IPS DF 6.9 (cell line): ENCODE data around the gene PDLIM4.

ENCODE experiments used
- DNase-seq: peaks from one replicate; pipeline ENCODE4 v3.0.0-alpha.2; 2013; ENCODE audit warnings: low read depth, low spot score
- H3K27ac ChIP-seq: one replicate; pipeline ENCODE4 v1.5.1; 2013; ENCODE audit warnings: low read length, control low read depth
- H3K27me3 ChIP-seq: 2 replicates; pipeline ENCODE4 v1.6.1; 2013; ENCODE audit warnings: mild to moderate bottlenecking, low read length; ENCODE audit not compliant: control insufficient read depth, insufficient read depth
- H3K36me3 ChIP-seq: 2 replicates; pipeline ENCODE4 v1.6.1; 2013; ENCODE audit warnings: low read length; ENCODE audit not compliant: control insufficient read depth, insufficient read depth
- H3K4me1 ChIP-seq: 2 replicates; pipeline ENCODE4 v1.6.1; 2013; ENCODE audit warnings: low read length; ENCODE audit not compliant: control insufficient read depth, insufficient read depth
- H3K4me3 ChIP-seq: 2 replicates; pipeline ENCODE4 v1.5.1; 2013; ENCODE audit warnings: mild to moderate bottlenecking, low read length
- H3K9me3 ChIP-seq: 2 replicates; pipeline ENCODE4 v1.6.1; 2013; ENCODE audit warnings: low read length, inconsistent platforms; ENCODE audit not compliant: control insufficient read depth, insufficient read depth
- WGBS: extraction: QIAGEN DNeasy Blood & Tissue Kit; methylation state at CpG from one replicate; pipeline ENCODE4 v1.1.7; 2013; ENCODE audit warnings: mixed read lengths, missing lambda C conversion rate; ENCODE audit not compliant: insufficient read length, insufficient coverage; 5-methylcytosine and 5-hydroxymethylcytosine counted together

Gene PDLIM4

DNA sequence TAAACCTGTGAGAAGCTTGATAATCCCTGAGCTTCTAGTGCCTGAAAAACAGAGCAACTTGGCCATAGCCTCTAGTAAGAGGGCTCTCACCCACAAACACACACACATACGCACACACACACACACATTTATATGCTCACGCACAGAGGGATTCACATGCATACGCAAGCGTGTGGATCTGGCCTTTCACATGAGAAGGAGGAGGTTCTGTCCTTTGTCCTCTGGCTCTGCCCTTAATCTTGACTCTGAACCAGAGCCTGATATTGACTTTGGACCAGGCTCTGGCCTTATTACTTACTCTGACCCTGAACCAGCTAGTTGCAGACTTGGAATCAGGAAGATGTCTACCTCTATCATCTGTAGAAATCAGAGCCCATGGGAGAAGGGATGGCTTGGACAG lies 19.8 kb upstream of the PDLIM4 start:
- H3K27ac ChIP-seq, result no peak overlapping the region
- WGBS, result no CpG with 5 or more reads among the region's 4 CpGs
- no peaks in the 10 kb centered on the region for H3K4me1 ChIP-seq
- H3K36me3 ChIP-seq, result no peaks in the 10 kb centered on the region
- DNase-seq, result no peak
- H3K4me3 ChIP-seq, result no peak overlapping the region
- H3K27me3 ChIP-seq, result no peaks in the 10 kb centered on the region
- no peaks in the 10 kb centered on the region for H3K9me3 ChIP-seq

DNA sequence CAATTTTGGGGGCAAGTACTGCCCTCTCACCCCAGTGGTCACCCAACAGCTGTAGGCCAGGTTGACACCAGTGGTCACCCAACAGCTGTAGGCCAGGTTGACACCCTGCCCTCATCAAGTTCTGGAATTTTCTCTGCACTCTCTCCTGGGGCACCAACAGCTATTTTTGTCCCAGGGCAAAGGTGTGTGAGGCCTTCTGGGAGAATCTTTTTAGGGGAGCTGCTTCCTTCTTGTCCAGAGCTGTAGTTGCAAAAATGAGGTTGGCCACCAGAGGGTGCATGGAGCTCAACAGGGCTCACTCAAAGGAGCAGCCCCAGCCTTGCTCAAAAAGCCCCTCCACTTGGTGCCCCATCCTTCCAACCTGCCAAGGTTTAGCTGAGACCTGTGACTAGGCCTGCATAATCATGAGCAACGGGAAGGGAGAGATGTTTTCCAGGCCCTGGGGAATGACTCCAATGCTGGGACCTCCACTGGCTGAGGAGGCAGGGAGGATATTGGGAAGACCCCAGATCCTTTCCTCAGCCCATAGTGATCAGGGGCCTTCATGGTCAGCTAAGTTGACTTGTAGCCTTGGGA lies 19.2 kb upstream of the PDLIM4 start:
- H3K36me3 ChIP-seq, result no peaks in the 10 kb centered on the region
- WGBS, result no CpG with 5 or more reads among the region's 1 CpG
- no peaks in the 10 kb centered on the region for H3K4me1 ChIP-seq
- no peak overlapping the region for H3K4me3 ChIP-seq
- H3K27me3 ChIP-seq, result no peaks in the 10 kb centered on the region
- DNase-seq, result no peak
- no peak overlapping the region for H3K27ac ChIP-seq
- no peaks in the 10 kb centered on the region for H3K9me3 ChIP-seq

DNA sequence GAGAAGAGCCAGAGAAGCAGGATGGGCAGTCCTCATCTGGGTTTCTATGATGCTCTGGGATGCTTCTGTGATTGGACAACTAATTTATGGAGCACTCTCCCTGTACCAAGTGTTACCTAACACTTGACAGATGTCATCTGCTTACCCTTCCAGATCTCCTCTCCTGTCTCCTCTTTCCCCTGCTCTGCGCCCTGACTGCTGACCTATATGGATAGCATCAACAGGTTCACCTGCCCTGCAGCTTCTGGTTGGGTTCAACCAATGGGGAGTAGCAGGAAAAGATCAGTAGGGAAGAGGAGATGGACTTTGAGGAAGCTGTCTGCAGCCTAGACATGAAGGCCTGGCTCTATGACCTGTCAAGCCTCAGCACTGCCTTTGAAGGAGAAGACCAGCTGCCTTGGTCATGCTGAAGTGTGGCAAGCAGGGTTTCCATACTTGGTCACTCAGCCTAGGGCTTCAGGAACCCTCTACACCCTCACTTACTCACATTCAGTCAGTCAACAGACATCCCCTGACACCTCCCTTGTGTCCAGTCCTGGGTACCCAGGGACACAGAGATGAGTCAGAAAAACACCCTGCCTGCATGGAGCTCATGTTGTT lies 18.5 kb upstream of the PDLIM4 start:
- Histone ChIP-seq H3K4me3 (no peak overlapping the region), H3K9me3 (no peaks in the 10 kb centered on the region), H3K4me1 (no peaks in the 10 kb centered on the region), H3K27me3 (no peaks in the 10 kb centered on the region), H3K27ac (no peak overlapping the region), H3K36me3 (no peaks in the 10 kb centered on the region)
- no peak for DNase-seq
- whole genome bisulfite sequencing, result no CpG with 5 or more reads among the region's 1 CpG

DNA sequence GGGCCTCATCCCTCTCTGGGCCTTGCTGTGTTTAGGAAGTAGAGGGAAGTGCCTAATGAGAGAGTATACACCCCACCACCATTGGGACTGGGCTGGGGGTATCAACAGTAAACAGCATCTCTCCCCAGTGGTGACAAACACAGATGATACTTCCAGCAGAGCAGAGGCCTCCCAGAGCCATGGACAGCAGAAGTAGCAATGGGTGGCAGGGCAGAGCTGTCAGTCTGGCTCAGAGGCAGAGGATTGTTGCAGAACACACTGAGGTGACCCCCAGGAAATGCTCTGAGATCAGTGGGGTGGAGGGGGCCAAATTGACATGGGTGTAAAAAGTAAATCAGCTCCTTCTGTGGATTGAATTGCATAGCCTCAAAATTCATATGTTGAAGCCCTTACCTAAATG lies 17.7 kb upstream of the PDLIM4 start:
- no peaks in the 10 kb centered on the region for H3K9me3 ChIP-seq
- H3K36me3 ChIP-seq, result no peaks in the 10 kb centered on the region
- no peaks in the 10 kb centered on the region for H3K27me3 ChIP-seq
- DNase-seq, result no peak
- no peak overlapping the region for H3K27ac ChIP-seq
- no peak overlapping the region for H3K4me3 ChIP-seq
- H3K4me1 ChIP-seq, result no peaks in the 10 kb centered on the region

DNA sequence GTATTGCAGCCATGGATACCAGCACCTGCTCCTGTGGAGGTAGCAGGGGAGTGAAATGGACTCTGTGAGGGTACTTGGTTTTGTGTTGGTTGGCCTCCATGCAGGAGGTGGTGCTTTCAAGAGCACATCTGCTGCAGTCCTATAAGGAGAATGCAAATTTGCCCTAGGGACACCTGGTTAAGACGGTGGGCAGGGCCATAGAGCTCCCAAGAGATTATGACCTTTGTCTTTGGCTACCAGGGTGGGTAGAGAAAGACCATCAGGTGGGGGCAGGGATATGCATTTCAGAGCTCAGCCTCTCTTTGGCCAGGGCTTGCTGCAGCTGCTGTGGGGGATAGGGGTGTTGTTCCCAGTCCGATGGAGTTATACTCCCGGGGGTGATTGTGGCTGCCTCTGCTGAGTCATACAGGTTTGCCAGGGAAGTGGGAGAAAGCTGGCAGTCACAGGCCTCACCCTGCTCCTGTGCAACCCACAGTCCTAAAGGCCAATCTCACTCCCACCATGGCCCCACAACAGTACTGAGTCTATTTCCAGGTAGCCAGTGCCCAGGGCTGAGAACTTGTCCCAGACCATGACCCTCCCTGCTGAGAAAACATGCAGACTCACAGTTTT lies 14.0 kb upstream of the PDLIM4 start:
- Histone ChIP-seq H3K9me3 (no peaks in the 10 kb centered on the region), H3K27me3 (no peaks in the 10 kb centered on the region), H3K36me3 (no peaks in the 10 kb centered on the region), H3K27ac (no peak overlapping the region), H3K4me1 (no peaks in the 10 kb centered on the region), H3K4me3 (no peak overlapping the region)
- no CpG with 5 or more reads among the region's 3 CpGs for WGBS
- no peak for DNase-seq

DNA sequence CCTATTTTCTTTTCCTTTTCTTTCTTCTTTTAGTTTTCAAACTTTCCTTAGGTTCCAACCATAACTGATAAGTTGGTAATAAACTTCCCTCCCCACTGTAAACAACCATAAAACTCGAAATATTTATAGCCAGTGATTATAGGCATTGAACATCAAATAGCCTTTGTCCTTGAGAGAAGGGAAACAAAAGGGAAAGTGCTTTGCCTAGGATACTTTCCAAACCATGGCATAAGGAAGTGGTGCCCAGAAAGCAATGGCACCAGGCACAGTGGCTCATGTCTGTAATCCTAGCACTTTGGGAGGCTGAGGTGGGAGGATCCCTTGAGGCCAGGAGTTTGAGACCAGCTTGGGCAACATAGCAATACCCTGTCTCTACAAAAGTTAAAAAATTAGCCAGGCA lies 11.9 kb upstream of the PDLIM4 start:
- no peak overlapping the region for H3K27ac ChIP-seq
- WGBS, result no CpG with 5 or more reads among the region's 1 CpG

DNA sequence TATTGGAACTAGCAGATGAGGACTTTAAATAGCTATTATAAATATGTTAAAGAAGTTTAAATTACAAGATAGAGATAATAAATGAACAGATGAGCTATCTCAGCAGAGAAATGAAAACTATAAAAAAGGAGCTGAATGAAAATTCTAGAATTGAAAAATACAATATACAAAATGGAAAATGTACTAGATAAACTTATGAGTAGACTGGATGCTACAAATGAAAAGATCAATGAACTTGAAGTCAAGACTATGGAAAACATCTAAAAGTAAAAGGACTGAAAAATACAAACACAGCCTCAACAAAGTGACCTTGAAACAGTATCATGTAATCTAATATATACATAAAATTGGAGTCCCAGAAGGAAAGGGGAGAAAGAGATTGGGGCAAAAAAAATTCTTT lies 10.7 kb upstream of the PDLIM4 start:
- no peak overlapping the region for H3K4me3 ChIP-seq
- H3K4me1 ChIP-seq, result no peaks in the 10 kb centered on the region
- H3K27me3 ChIP-seq, result no peaks in the 10 kb centered on the region
- no peaks in the 10 kb centered on the region for H3K36me3 ChIP-seq
- H3K27ac ChIP-seq, result no peak overlapping the region
- no peak for DNase-seq
- H3K9me3 ChIP-seq, result no peaks in the 10 kb centered on the region

More for the DNA sequence above, 11.9 kb upstream of the PDLIM4 start:
- Histone ChIP-seq H3K4me3 (no peak overlapping the region), H3K9me3 (no peaks in the 10 kb centered on the region), H3K4me1 (no peaks in the 10 kb centered on the region), H3K36me3 (no peaks in the 10 kb centered on the region), H3K27me3 (no peaks in the 10 kb centered on the region)
- no peak for DNase-seq

DNA sequence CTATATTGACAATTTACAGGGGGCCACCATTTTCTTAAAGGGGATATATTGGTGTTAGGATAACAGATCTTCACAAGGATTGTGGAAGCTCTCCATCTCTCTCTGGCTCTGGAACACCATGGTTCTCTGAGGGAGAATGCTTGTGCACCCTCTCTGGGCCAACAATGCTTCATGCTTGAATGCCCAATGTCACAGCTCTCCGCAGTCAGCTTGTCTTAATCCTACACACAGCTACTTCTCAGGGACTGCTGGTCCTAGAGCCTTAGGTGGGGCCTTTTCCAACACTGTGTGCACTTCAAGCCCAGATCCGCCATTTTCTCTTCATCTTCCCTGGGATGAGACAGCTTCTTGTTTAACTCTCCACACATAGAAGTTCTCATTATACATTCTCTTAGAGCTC lies 6.9 kb upstream of the PDLIM4 start:
- WGBS, result no CpG with 5 or more reads among the region's 2 CpGs

DNA sequence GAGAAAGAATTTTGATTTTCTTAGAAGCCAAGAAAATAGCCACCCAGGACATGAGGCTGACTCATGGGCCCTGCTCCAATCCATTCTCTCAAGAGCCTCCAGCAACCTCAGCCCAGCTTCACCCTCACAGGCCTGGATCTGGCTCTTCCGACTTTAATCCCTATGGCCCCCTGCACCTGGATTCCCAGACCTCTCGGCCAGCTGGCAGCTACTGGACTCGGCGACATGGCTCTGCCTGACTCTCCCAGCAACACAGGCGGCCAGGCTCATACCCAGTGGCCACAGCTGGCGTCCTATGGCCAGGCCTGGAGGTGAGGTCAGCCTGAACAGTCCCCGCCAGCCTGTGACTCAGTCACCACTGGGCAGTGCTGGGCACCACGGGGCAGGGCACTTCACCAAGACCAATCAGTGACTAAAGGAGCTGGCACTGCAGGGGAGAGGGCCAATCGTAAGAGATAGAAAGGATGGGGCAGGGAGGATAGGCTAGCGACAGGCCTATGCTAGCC lies 6.2 kb upstream of the PDLIM4 start:
- Histone ChIP-seq H3K27me3 (no peaks in the 10 kb centered on the region), H3K4me1 (no peaks in the 10 kb centered on the region), H3K9me3 (no peaks in the 10 kb centered on the region), H3K27ac (no peak overlapping the region), H3K4me3 (no peak overlapping the region), H3K36me3 (no peaks in the 10 kb centered on the region)
- no CpG with 5 or more reads among the region's 10 CpGs for WGBS
- no peak for DNase-seq

More for the DNA sequence above, 6.9 kb upstream of the PDLIM4 start:
- Histone ChIP-seq H3K36me3 (no peaks in the 10 kb centered on the region), H3K4me3 (no peak overlapping the region), H3K4me1 (no peaks in the 10 kb centered on the region), H3K9me3 (no peaks in the 10 kb centered on the region), H3K27me3 (no peaks in the 10 kb centered on the region), H3K27ac (no peak overlapping the region)
- DNase-seq, result no peak

DNA sequence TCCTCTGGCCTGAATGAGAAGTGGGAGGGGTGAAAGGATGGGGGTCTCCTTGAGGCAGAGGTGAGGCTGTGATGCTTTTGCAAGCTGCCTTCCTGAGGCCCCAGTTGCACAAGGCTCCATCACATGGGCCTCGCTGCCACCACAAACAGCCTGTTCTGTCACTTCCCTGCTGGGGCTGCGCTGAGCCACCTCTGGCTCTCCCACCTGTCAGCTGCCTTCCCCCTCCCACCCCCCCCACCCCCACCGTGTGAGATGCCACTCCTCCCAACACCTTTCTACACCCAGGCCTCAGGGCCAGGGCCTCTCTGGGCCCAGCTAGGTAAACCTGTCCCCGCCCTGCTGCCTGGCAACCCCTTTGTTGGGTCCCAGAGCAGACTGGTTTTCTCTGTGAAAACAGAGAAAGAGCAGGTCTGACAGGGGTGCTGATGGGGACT lies 4.5 kb upstream of the PDLIM4 start:
- DNase-seq, result no peak
- no peaks in the 10 kb centered on the region for H3K9me3 ChIP-seq
- no peak overlapping the region for H3K27ac ChIP-seq
- H3K4me1 ChIP-seq, result 0 out of 2 replicates have a peak, but pooled peaks cover 3% of the 10 kb centered on the region
- WGBS, result no CpG with 5 or more reads among the region's 4 CpGs
- H3K4me3 ChIP-seq, result no peak overlapping the region
- H3K36me3 ChIP-seq, result no peaks in the 10 kb centered on the region
- H3K27me3 ChIP-seq, result no peaks in the 10 kb centered on the region
